Kidney (tissue), 14 donors: ENCODE results near the gene RPS15A. TPM values are rescaled to one million over a fixed set of nuclear protein-coding genes. Genes with fewer than 3 reads are reported as not detected.
A peak's percentile ranks its signal among the peaks of the same experiment; 100 is the strongest.

ENCODE experiments used
- DNase-seq, 5 donors: peaks; one replicate each; pipeline ENCODE4 v3.0.0-alpha.2; 2013 to 2020
- FAIRE-seq: peaks from 2 replicates; lab custom pipeline; 2012; peaks lifted over from hg19 to GRCh38; lab: Jason Lieb, UNC
- H3K27ac ChIP-seq, 2 donors: one replicate each; pipeline ENCODE4 v1.7.0; 2013; ENCODE audit warnings: low read depth in 2 of 2, low read length in 2 of 2, inconsistent platforms in 1 of 2
- H3K27me3 ChIP-seq: one replicate; pipeline ENCODE4 v1.7.1; 2013; ENCODE audit warnings: low read length, inconsistent platforms; ENCODE audit not compliant: control insufficient read depth, insufficient read depth
- H3K36me3 ChIP-seq, 3 donors: one replicate each; pipeline versions ENCODE4 v1.7.0 to v1.7.1; 2013; ENCODE audit warnings: low read length in 3 of 3, control low read depth in 1 of 3, inconsistent platforms in 1 of 3; ENCODE audit not compliant: insufficient read depth in 3 of 3, control insufficient read depth in 2 of 3
- H3K4me1 ChIP-seq, 3 donors: one replicate each; pipeline versions ENCODE4 v1.7.0 to v1.7.1; 2013; ENCODE audit warnings: low read length in 3 of 3, inconsistent platforms in 1 of 3, low read depth in 1 of 3; ENCODE audit not compliant: control insufficient read depth in 2 of 3, insufficient read depth in 2 of 3
- H3K4me3 ChIP-seq, 3 donors: one replicate each; pipeline versions ENCODE4 v1.7.0 to v1.8.1; 2013; ENCODE audit warnings: low read length in 3 of 3, control low read depth in 1 of 3, inconsistent platforms in 1 of 3
- H3K9ac ChIP-seq, 3 donors: one replicate each; pipeline versions ENCODE4 v1.7.0 to v1.7.1; 2013; ENCODE audit warnings: low read length in 3 of 3, control low read depth in 1 of 3, inconsistent platforms in 1 of 3
- H3K9me3 ChIP-seq, 3 donors: one replicate each; pipeline versions ENCODE4 v1.7.0 to v1.7.1; 2013; ENCODE audit warnings: low read length in 3 of 3, control low read depth in 1 of 3, inconsistent platforms in 1 of 3; ENCODE audit not compliant: control insufficient read depth in 2 of 3, insufficient read depth in 1 of 3
- intact Hi-C: fragments of 100-400 bp; cut with DNase I; formaldehyde crosslinking; loops from one replicate; pipeline ENCODE4 v1.11.1; 2022
- polyA plus RNA-seq: library from polyadenylated mRNA; stranded (reverse); fragments of 350-450 nt; fragmentation: Illumina TruSeq; extraction: RNeasy Lipid Tissue Mini Kit (QIAGEN cat#74804); gene quantifications from one replicate; pipeline ENCODE4 v1.2.3, GENCODE V29; 2014; ENCODE audit warnings: low read depth, low replicate concordance; ENCODE audit not compliant: insufficient read depth
- total RNA-seq: library from RNA; stranded (reverse); fragmentation: NEBNext Ultra II Directional; extraction: Animal tissue kit (Norgen Biotek cat#: 25700); gene quantifications from one replicate; pipeline ENCODE4 v1.2.1, GENCODE V29; 2021
- TF ChIP-seq, protein P1 (sequence below): IDR thresholded peaks from 3 replicates; pipeline ENCODE4 v1.5.1; 2012; ENCODE audit warnings: mild to moderate bottlenecking, moderate library complexity, borderline replicate concordance; ENCODE audit not compliant: insufficient read depth; ENCODE audit errors: extremely low read depth
- donor health status: control.
- donor health status: control.
- donor health status: control.
- donor health status: control.
- donor health status: control.
- donor health status: DM: yes; HTN: yes; CAD: no.
- donor health status: Normal renal cell carcinoma (clear cell type).

The RPS15A gene
- total and polyA plus RNA-seq, 2 donors from 2014 or later, result 918 to 1,519 TPM

- TF ChIP-seq, protein P1, sequence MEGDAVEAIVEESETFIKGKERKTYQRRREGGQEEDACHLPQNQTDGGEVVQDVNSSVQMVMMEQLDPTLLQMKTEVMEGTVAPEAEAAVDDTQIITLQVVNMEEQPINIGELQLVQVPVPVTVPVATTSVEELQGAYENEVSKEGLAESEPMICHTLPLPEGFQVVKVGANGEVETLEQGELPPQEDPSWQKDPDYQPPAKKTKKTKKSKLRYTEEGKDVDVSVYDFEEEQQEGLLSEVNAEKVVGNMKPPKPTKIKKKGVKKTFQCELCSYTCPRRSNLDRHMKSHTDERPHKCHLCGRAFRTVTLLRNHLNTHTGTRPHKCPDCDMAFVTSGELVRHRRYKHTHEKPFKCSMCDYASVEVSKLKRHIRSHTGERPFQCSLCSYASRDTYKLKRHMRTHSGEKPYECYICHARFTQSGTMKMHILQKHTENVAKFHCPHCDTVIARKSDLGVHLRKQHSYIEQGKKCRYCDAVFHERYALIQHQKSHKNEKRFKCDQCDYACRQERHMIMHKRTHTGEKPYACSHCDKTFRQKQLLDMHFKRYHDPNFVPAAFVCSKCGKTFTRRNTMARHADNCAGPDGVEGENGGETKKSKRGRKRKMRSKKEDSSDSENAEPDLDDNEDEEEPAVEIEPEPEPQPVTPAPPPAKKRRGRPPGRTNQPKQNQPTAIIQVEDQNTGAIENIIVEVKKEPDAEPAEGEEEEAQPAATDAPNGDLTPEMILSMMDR, result no peak
- Histone ChIP-seq H3K27me3 (no peaks in the 10 kb centered on the region), H3K9me3 (no peaks in the 10 kb centered on the region), H3K4me3 (peak overlapping the region in 1 of 3 donors; percentile 92), H3K9ac (peak overlapping the region in 1 of 3 donors; percentile 86), H3K27ac (no peak overlapping the region), H3K36me3 (peaks cover 3 to 9% (median 4%) of the 10 kb centered on the region in 3 donors), H3K4me1 (peaks cover 0 to 17% (median 7%) of the 10 kb centered on the region in 3 donors)
- intact Hi-C loops, result no loop called here
- FAIRE-seq (no peak), DNase-seq (no peak)
Measured at GRCh38 chr16:18799500-18799899, 9.4 kb upstream of the RPS15A start.

DNA sequence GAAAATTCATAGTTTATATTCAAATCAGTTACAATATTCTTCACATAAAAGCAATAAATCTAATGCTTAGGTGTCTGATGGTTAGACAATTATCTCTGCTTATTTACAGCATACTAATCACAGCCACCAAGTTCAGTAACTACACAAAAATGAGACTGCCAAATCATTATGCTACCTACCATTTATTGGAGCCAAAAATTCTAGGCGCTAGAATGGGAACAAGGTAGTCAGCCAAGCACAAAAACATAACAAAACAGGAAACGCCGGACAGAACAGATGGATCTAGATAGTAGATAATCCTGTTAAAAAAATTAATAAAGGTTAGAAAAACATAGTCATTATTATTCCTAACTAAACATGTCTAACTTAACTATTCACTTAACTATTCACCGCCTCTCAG, 7.6 kb upstream of the RPS15A start:
- FAIRE-seq, result no peak

GRCh38 chr16:18796377-18796776, 6.2 kb upstream of the RPS15A start:
- Histone ChIP-seq H3K9ac (no peak overlapping the region), H3K4me1 (peaks cover 0 to 13% (median 7%) of the 10 kb centered on the region in 3 donors), H3K4me3 (no peak overlapping the region), H3K36me3 (peaks cover 6 to 23% (median 12%) of the 10 kb centered on the region in 3 donors), H3K9me3 (no peaks in the 10 kb centered on the region), H3K27ac (no peak overlapping the region), H3K27me3 (no peaks in the 10 kb centered on the region)
- intact Hi-C loops, result no loop called here
- no peak for DNase-seq
- no peak for FAIRE-seq
- TF ChIP-seq, protein P1, result no peak

More for the DNA sequence above, 7.6 kb upstream of the RPS15A start:
- Histone ChIP-seq H3K4me1 (peaks cover 0 to 13% (median 7%) of the 10 kb centered on the region in 3 donors), H3K27me3 (no peaks in the 10 kb centered on the region), H3K4me3 (no peak overlapping the region), H3K36me3 (peaks cover 6 to 21% (median 10%) of the 10 kb centered on the region in 3 donors), H3K9ac (no peak overlapping the region), H3K27ac (no peak overlapping the region), H3K9me3 (no peaks in the 10 kb centered on the region)
- DNase-seq, result no peak
- intact Hi-C loops, result no loop called here
- TF ChIP-seq, protein P1, result no peak
